ENCODE measurements around the gene VRK1.

DNA sequence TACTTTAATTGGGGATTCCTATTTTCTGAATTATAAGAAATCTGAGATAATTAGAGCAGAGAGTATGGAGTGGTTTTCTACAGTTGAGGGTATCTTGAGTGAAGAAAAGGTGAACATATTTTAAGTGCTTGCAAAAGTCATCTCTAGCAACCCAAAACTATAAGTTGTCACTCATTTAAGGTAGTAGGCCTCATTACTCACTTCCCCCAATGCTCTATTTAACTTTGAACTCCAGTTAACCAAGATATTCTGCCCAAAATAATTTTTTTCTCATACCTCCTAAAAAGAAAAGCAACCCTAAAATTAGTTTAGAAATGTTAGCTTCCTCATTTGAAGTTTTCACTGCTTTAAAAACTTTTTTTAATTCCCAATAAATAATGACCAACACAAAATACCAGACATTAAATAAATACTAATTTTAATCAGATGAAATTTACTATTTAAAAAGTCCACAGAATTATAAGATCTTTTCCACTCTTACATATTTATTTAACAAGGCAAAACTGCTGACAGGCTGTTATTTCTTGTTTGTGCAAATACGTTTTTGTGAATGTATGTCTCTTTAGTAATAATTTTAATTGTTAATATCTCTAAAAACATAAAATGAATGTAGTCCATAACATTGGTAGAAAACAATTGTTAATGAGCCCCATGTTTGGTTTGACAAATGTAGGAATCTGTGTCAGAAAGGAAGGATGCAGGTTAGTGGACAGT lies 47.8 kb downstream of the VRK1 start:
- TF ChIP-seq CTCF (IDR thresholded peaks at IDR 0.05), result no peak
- TF ChIP-seq POLR2A (IDR thresholded peaks at IDR 0.05), result no peak
- TF ChIP-seq EP300 (IDR thresholded peaks at IDR 0.05), result no peak

Measured in ovary (tissue), 3 donors.